GM18868 (cell line): ENCODE results near the gene FEV.
"Not testable (repeated sequence)": the region's sequence is repeated elsewhere in the genome, so short reads cannot be mapped to it uniquely, and the experiment has no call there.

ENCODE experiments used
- ATAC-seq: cut with Tn5 transposase; IDR thresholded peaks from one replicate; pipeline ENCODE4 v1.9.1; 2021; ENCODE audit warnings: mild to moderate bottlenecking, moderate library complexity; ENCODE audit not compliant: unreplicated experiment

FEV gene

GRCh38 chr2:218946621-218947020, 38.4 kb downstream of the FEV start:
- ATAC-seq: no peak

- no peak for ATAC-seq
Observed at GRCh38 chr2:218944759-218945404, 40.1 kb downstream of the FEV start.

DNA sequence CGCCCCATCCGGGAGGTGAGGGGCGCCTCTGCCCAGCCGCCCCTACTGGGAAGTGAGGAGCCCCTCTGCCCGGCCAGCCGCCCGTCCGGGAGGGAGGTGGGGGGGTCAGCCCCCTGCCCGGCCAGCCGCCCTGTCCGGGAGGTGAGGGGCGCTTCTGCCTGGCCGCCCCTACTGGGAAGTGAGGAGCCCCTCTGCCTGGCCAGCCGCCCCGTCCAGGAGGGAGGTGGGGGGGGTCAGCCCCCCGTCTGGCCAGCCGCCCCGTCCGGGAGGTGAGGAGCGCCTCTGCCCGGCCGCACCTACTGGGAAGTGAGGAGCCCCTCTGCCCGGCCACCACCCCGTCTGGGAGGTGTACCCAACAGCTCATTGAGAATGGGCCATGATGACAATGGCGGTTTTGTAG, 53.2 kb downstream of the FEV start:
- ATAC-seq: not testable (repeated sequence)
